Endothelial cell of umbilical vein (primary cell): ENCODE data around the gene PIGW. TPM values are rescaled to one million over a fixed set of nuclear protein-coding genes. Genes with fewer than 3 reads are reported as not detected.

Experiments used
- BruUV-seq: library from RNA; stranded (reverse); fragments of 400-500 nt; replicated peaks from 2 replicates; lab custom pipeline; 2021; lab: Mats Ljungman, UMichigan
- CTCF ChIA-PET: fragments of 300-600, 350-600 bp; sonication (Branson Sonifier 250); formaldehyde crosslinking; loops from one replicate; lab custom pipeline; 2021; ENCODE audit warnings: antibody characterized with exemption, inconsistent platforms; lab: Charles Lee
- POLR2A ChIA-PET: fragments of 300-600, 350-600 bp; sonication (Branson Sonifier 250); formaldehyde crosslinking; loops from one replicate; lab custom pipeline; 2021; ENCODE audit warnings: antibody characterized with exemption, inconsistent platforms; lab: Charles Lee
- DNase-seq: peaks from one replicate; pipeline ENCODE4 v3.0.0-alpha.2; 2011; ENCODE audit warnings: low read depth, low spot score
- FAIRE-seq: peaks from 2 replicates; lab custom pipeline; 2011; peaks lifted over from hg19 to GRCh38; lab: Jason Lieb, UNC
- H2AFZ ChIP-seq: 2 replicates; pipeline ENCODE4 v1.6.0; 2012; ENCODE audit warnings: low read depth, low read length, control low read depth, inconsistent platforms
- H3K27ac ChIP-seq: 2 replicates; pipeline ENCODE4 v1.5.1; 2011; ENCODE audit warnings: low read depth, mild to moderate bottlenecking, control low read depth, low read length, moderate library complexity; ENCODE audit not compliant: insufficient read depth
- H3K27me3 ChIP-seq, 2 experiments: 2 replicates each; pipeline versions ENCODE4 v1.6.0 to v1.6.1; 2011; ENCODE audit warnings: low read length in 2 of 2, mixed read lengths in 1 of 2; ENCODE audit not compliant: control insufficient read depth in 2 of 2, insufficient read depth in 2 of 2
- H3K36me3 ChIP-seq, 2 experiments: 2 replicates in 1 of 2; 3 replicates in 1 of 2; pipeline ENCODE4 v1.5.1; 2011; ENCODE audit warnings: low read length in 2 of 2, mild to moderate bottlenecking in 1 of 2, moderate library complexity in 1 of 2; ENCODE audit not compliant: control insufficient read depth in 2 of 2, insufficient read depth in 2 of 2; ENCODE audit errors: extremely low read depth in 1 of 2
- H3K4me1 ChIP-seq: 3 replicates; pipeline ENCODE4 v1.5.1; 2011; ENCODE audit warnings: mild to moderate bottlenecking, low read length; ENCODE audit not compliant: control insufficient read depth, insufficient read depth; ENCODE audit errors: extremely low read depth
- H3K4me2 ChIP-seq: 2 replicates; pipeline ENCODE4 v1.6.1; 2011; ENCODE audit warnings: low read length, control low read depth, mixed read lengths; ENCODE audit not compliant: insufficient read depth
- H3K4me3 ChIP-seq, 3 experiments: fragments of 200-600 bp in 1 of 3; sonication (generic), shearing (Covaris generic) in 1 of 3; replicated peaks in 1 of 3; 2 replicates each; pipeline ENCODE4 v1.5.1; 2011 to 2016; ENCODE audit warnings: control low read depth in 3 of 3, low read length in 3 of 3, mild to moderate bottlenecking in 2 of 3, inconsistent platforms in 1 of 3, low read depth in 1 of 3, moderate library complexity in 1 of 3; ENCODE audit not compliant: insufficient read depth in 1 of 3
- H3K79me2 ChIP-seq: 2 replicates; pipeline ENCODE4 v1.6.0; 2012; ENCODE audit warnings: low read length, inconsistent platforms; ENCODE audit not compliant: control insufficient read depth, insufficient read depth
- H3K9ac ChIP-seq: replicated peaks from 2 replicates; pipeline ENCODE3; 2011; ENCODE audit warnings: low read length, control low read depth; ENCODE audit not compliant: insufficient read depth; ENCODE audit errors: extremely low read depth
- H3K9me1 ChIP-seq: replicated peaks from 3 replicates; pipeline ENCODE4 v1.6.0; 2011; ENCODE audit warnings: mild to moderate bottlenecking, low read length; ENCODE audit not compliant: control insufficient read depth, insufficient read depth; ENCODE audit errors: extremely low read depth
- H3K9me3 ChIP-seq: replicated peaks from 2 replicates; pipeline ENCODE4 v1.5.1; 2012; ENCODE audit warnings: low read length, inconsistent platforms; ENCODE audit not compliant: control insufficient read depth, insufficient read depth
- H4K20me1 ChIP-seq: replicated peaks from 2 replicates; pipeline ENCODE3; 2011; ENCODE audit warnings: mild to moderate bottlenecking, low read length; ENCODE audit not compliant: control insufficient read depth, insufficient read depth; ENCODE audit errors: extremely low read depth
- EZH2 ChIP-seq: IDR thresholded peaks from 2 replicates; pipeline ENCODE4 v1.6.1; 2012; ENCODE audit warnings: borderline replicate concordance, low read depth, mild to moderate bottlenecking, moderate library complexity, low read length, inconsistent platforms; ENCODE audit not compliant: severe bottlenecking
- FOS ChIP-seq: IDR thresholded peaks from 2 replicates; pipeline ENCODE4 v1.6.1; 2011; ENCODE audit warnings: mild to moderate bottlenecking, low read length, moderate library complexity, borderline replicate concordance; ENCODE audit not compliant: insufficient read depth
- GATA2 ChIP-seq: IDR thresholded peaks from 2 replicates; pipeline ENCODE4 v1.7.0; 2011; ENCODE audit warnings: low read depth, mild to moderate bottlenecking, moderate library complexity, mixed read lengths, low read length; ENCODE audit not compliant: insufficient read length, insufficient read depth
- JUN ChIP-seq: IDR thresholded peaks from 2 replicates; pipeline ENCODE4 v1.6.1; 2011; ENCODE audit warnings: borderline replicate concordance, low read depth; ENCODE audit not compliant: insufficient read length, insufficient read depth
- MYC ChIP-seq: IDR thresholded peaks from one replicate; pipeline ENCODE4 v1.6.1; 2011; ENCODE audit warnings: mild to moderate bottlenecking, low read depth, low read length
- POLR2A ChIP-seq: IDR thresholded peaks from 2 replicates; pipeline ENCODE4 v1.6.1; 2012; ENCODE audit warnings: low read depth, mild to moderate bottlenecking, control low read depth, low read length
- POLR2AphosphoS5 ChIP-seq: IDR thresholded peaks from 2 replicates; pipeline ENCODE4 v1.6.1; 2012; ENCODE audit warnings: low read depth, mild to moderate bottlenecking, control low read depth, low read length, moderate library complexity; ENCODE audit not compliant: insufficient read depth
- dilution Hi-C: fragments of 300-500 bp; cut with MboI; formaldehyde crosslinking; loops from one replicate; pipeline ENCODE4 v1.15.0; 2019; ENCODE audit warnings: low sequenced_read_pairs; ENCODE audit not compliant: extremely low pct_ligation_motif_present
- intact Hi-C: fragments of 100-400 bp; cut with micrococcal nuclease; formaldehyde crosslinking; loops from one replicate; pipeline ENCODE4 v1.10.0; 2022
- polyA plus RNA-seq, 4 experiments: library from polyadenylated mRNA; depleted of rRNA in 3 of 4; stranded (reverse) in 3 of 4; unstranded in 1 of 4; fragments of >200 nt; gene quantifications; 2 replicates each; pipeline versions ENCODE4 v1.2.1 to v1.2.3, GENCODE V29; 2011 to 2012; ENCODE audit warnings: missing spikeins in 1 of 4
- total RNA-seq: library from RNA; stranded (reverse); gene quantifications from 2 replicates; pipeline ENCODE4 v1.2.3, GENCODE V29; 2021
- TF ChIP-seq, protein P1 (sequence below), 2 donors: IDR thresholded peaks; 1 replicate in 1 of 2; 2 replicates in 1 of 2; pipeline ENCODE4 v1.5.1; 2011; ENCODE audit warnings: low read length in 2 of 2, mild to moderate bottlenecking in 2 of 2, moderate library complexity in 2 of 2, control low read depth in 1 of 2, inconsistent platforms in 1 of 2, low read depth in 1 of 2; ENCODE audit not compliant: insufficient read depth in 1 of 2; ENCODE audit errors: extremely low read depth in 1 of 2
- TF ChIP-seq, protein P2 (sequence below): IDR thresholded peaks from 2 replicates; pipeline ENCODE4 v1.6.1; 2011; ENCODE audit not compliant: insufficient read depth, insufficient read length

Gene PIGW
- total and polyA plus RNA-seq, 2 donors (not counting 3 experiments of a cell fraction or from before 2014, with no cell fraction given): 5.9 to 13.1 TPM

DNA sequence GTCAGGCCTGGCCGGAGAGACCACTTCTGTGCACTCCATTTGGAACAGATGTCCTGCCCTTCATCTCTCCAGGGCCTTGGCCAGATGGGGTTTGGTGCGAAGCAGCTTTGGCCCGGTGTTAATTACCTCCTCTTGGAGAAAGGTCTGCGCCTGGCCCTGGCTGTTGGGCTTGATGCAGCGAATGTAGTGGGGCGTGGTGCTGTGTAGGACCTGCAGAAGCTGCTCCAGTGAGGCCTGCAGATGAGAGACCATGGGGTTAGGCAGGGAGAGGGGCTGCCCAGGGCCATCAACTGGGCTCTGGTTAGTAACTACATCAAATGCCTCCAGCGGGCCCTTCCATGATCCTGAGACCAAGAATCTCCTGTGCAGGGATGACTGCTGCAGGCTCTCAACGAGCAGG lies 29.6 kb upstream of the PIGW start:
- CTCF ChIA-PET: interaction anchor here (1.9 kb wide), 1 partner anchor 13 kb away, joined by 6 read pairs; no protein-coding TSS in a partner anchor

More for the DNA sequence above, 29.6 kb upstream of the PIGW start:
- H3K4me2 ChIP-seq: no peak overlapping the region
- peaks cover 6 to 23% of the 10 kb centered on the region in 2 experiments for H3K36me3 ChIP-seq
- H2AFZ ChIP-seq: no peak overlapping the region
- no peak for TF ChIP-seq JUN
- TF ChIP-seq, protein P1, sequence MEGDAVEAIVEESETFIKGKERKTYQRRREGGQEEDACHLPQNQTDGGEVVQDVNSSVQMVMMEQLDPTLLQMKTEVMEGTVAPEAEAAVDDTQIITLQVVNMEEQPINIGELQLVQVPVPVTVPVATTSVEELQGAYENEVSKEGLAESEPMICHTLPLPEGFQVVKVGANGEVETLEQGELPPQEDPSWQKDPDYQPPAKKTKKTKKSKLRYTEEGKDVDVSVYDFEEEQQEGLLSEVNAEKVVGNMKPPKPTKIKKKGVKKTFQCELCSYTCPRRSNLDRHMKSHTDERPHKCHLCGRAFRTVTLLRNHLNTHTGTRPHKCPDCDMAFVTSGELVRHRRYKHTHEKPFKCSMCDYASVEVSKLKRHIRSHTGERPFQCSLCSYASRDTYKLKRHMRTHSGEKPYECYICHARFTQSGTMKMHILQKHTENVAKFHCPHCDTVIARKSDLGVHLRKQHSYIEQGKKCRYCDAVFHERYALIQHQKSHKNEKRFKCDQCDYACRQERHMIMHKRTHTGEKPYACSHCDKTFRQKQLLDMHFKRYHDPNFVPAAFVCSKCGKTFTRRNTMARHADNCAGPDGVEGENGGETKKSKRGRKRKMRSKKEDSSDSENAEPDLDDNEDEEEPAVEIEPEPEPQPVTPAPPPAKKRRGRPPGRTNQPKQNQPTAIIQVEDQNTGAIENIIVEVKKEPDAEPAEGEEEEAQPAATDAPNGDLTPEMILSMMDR (IDR thresholded peaks at IDR 0.05; ENCODE audit: extremely low read depth in 1 of 2, insufficient read depth in 1 of 2, low read depth in 1 of 2, low read length in 2 of 2): no peak
- no peak for TF ChIP-seq FOS
- TF ChIP-seq, protein P2, sequence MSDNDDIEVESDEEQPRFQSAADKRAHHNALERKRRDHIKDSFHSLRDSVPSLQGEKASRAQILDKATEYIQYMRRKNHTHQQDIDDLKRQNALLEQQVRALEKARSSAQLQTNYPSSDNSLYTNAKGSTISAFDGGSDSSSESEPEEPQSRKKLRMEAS: no peak
- TF ChIP-seq EZH2: no peak
- TF ChIP-seq POLR2AphosphoS5: no peak
- TF ChIP-seq POLR2A: no peak
- no peak for TF ChIP-seq MYC
- no peak for TF ChIP-seq GATA2
- DNase-seq (no peak), FAIRE-seq (no peak)
- no peak overlapping the region for H3K27ac ChIP-seq
- no peaks in the 10 kb centered on the region for H3K27me3 ChIP-seq
- H4K20me1 ChIP-seq: no peaks in the 10 kb centered on the region
- H3K4me1 ChIP-seq: no peaks in the 10 kb centered on the region
- no TSS peak for BruUV-seq
- POLR2A ChIA-PET: no interaction called here
- no peaks in the 10 kb centered on the region for H3K9me3 ChIP-seq
- dilution Hi-C loops: no loop called here
- H3K9ac ChIP-seq: no peak overlapping the region
- no peak overlapping the region for H3K4me3 ChIP-seq
- no peaks in the 10 kb centered on the region for H3K9me1 ChIP-seq
- no peaks in the 10 kb centered on the region for H3K79me2 ChIP-seq
- intact Hi-C loops: no loop called here
